Activated CD4-positive, alpha-beta T cell treated with anti-CD3 and anti-CD28 coated beads, Interleukin-2, Interleukin-6, amounts not matched to agents 100 ng/mL and 50 ng/mL, durations not matched to agents 16 hours and 8 hours (primary cell): Measurements from ENCODE around the gene USH1C.

ENCODE experiments used
- DNase-seq: peaks from one replicate; pipeline ENCODE4 v3.0.0-alpha.2; 2020

USH1C gene

DNA sequence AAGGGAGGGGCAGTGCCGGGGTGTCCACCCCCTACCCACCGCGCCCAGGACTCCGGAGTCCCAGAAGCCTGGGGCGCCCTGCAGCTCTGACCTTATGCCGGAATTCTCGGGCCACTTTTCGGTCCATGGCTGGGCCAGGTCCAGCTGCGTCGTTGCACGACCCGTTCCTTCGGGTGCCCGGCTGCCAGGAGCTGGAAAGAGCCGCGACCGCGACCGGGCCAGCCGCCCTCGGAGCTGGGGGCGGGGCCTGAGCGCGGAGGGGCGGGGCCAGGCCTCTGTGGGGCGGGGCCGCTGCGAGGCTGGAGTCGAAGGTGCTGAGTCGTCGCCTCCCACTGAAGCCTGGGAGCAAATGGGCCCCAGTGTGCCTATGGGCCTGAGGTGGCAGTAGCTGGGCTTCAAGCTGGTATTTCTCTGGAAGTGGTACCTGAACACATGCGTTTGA is at the start of gene USH1C:
Gene USH1C, minus strand, starts transcription at position 236 of the 442 bp plus-strand sequence. Its CDS starts 109 bp downstream, at position 127.
- DNase-seq: peak; percentile 30

DNA sequence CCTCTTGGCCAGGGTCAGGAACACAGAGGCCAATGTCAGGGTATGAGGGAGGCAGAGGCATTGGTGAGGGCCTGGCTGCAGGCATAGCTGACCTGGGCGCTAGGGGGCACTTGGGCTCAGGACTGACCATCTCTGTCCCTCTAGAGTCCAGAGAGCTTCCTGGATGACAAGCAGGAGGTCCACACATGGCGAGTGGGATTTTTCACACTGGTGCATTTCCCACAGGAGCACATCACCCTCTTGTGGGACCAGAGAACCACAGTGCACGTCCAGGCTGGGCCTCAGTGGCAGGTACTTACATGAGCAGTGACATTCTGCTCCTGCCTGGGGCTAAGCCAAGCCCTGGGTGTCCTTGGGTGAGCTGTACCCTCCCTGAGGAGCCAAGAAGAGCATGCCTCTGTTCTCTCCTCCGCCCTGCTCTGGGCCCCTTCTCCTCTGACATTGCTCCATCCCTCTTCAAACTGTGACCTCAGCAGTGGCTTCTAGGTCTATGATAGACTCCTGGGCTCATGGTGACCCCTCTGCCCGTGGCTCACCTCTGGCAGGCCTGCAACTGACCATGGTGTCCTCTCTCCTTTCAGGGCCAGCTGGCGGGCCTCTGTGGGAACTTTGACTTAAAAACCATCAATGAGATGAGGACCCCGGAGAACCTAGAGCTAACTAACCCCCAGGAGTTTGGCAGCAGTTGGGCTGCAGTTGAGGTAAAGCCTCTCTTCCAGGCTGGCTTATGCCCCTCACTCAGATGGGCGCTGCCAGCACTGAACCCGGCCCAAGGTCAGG is 49.4 kb upstream of the USH1C start:
- DNase-seq: no peak

DNA sequence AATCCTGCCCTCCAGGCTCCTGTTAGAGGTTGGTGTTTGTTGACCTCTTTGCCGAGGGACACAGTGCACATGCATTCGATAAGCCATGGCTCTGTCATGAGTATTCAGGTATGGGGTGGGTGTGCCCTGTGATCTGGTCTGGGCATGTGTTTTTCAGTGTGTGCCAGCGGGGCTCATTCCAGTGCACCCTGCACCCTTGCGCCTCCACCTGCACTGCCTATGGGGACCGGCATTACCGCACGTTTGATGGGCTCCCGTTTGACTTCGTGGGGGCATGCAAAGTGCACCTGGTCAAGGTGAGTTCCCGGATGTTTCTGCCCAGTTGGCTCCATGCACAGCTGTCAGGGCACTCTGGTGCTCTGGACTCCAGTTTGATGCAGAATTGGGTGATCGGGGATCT is 47.1 kb upstream of the USH1C start:
- no peak for DNase-seq

DNA sequence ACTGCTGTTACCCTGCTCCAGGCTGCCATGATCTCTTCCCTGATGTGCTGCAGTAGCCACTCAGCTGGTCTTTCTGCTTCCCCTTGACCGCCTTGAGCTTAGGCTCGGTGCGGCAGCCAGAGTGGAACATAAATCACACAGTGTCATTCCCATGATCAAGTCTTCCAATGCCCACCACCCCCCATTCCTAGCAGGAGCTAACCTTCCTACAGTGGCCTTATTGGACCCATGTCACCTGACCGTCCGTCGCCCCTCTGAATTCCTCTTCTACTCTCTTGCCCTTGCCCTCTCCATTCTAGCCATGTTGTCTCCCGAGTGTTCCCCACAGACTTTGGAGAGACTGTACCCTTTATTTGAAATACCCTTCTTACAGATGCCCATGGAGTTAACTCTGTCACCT is 46.2 kb upstream of the USH1C start:
- DNase-seq: no peak

DNA sequence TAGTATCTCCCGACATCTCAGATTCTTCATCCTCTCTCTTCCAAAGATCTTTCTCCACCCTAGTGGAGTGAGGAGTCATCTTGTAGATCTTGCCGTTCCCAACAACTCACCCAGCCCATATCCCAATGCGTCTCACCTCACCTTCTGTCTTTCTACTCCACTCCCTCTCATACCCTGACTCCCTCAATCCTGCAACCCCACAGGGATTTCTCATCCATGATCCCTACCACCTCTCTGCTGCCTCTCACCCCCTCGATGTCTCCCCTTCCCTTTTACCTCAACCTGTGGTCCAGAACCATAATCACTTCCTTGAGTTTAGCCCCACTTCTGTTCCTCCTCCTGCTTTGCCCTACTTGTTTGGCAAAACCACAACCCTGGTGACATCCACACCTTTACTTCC is 44.5 kb upstream of the USH1C start:
- no peak for DNase-seq

DNA sequence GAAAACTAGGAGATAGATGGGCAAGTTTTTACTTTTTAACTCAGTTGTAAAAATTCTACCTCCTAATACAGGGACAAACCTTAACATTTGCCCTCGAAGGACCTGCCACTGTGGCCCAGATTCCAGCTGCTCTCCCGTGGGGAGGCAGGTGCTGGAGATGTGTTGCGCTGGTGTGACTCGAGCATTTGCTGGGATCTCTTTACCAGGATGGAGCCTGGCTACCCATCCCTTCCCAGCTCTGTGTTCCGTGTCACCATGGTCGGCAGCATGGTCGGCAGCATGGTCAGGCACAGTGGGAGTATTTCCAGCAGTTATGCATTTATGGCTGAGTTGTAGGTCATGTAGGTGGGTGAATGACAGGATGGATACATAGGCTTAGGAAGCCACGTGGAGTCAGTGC is 44.0 kb upstream of the USH1C start:
- no peak for DNase-seq

DNA sequence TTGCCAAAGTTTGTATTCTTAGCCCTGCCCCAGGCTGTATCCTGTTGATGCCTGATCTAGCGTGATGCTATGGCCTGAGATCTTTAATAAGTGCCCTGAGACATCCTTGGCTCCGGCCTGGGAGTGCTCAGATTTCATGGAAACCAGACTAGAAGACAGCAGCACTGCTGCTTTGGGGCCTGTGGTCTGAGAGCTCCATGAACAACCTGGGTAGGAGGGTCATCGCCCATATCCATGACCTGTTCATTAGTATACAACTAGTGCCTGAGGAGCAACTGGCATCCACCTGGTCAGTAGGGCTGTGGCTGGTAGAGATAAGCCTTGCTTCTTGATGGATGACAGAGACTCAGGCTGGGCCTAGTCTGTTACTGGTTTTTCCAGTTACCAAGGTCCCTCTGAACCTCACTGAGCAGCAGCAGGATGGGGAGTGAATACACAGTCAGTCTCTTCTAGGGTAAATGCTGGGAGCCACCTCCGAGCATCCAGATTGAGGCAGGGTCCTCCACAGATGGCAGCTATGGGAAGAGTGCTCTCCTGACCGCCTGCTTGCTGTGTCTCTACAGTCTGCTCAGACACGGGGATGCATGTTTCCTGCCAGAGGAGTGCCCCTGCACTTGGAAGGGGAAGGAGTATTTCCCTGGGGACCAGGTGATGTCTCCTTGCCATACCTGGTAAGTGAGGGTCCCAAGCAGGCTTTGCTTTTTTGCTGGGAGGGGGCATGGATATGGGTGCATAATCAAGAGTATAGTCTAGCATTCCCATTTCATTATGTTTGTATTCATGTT is 41.9 kb upstream of the USH1C start:
- DNase-seq: no peak

- DNase-seq: no peak
These were observed 37.5 kb upstream of the USH1C start for GRCh38 chr11:17581732-17582053.

- DNase-seq: no peak
These were observed 37.0 kb upstream of the USH1C start for GRCh38 chr11:17581036-17581731.

DNA sequence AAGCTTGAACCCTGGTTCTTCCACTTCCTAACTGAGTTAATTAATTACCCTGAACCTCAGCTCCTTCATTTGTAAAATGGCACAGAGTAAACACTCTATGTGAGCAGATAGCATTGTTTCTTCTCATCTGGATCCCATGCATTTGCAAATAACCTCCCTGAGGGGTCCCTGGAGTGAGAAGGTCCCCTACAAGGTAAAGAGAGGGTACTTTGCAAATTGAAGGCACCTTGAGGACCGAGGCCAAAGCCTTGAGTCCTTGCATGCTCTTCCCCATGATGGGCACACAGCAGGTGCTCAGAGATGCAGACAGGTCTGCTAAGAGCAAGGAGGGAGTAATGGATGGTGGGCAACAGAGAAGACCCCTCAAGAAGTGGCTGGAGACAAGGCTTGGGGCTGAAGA is 36.1 kb upstream of the USH1C start:
- no peak for DNase-seq

DNA sequence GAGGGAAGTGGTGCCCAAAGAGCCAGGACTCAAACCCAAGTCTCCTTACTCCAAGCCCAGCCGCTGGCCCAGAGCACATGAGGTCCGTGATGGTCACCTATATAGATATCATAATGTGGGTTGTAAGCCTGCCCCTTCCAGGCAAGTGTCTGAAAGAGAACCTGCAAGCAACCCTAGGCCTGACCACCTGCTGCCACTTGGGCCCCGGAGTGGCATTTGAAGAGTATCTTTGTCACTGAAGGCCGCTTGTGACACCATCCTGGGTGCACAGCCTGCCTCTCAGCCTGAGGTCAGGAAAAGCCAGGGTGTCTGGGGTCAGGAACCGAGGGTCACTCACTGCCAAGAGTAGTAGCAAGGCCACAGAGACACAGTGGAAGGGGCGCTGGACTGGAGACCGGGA is 35.2 kb upstream of the USH1C start:
- DNase-seq: no peak

- no peak for DNase-seq
These were observed 34.7 kb upstream of the USH1C start for GRCh38 chr11:17578958-17579357.

DNA sequence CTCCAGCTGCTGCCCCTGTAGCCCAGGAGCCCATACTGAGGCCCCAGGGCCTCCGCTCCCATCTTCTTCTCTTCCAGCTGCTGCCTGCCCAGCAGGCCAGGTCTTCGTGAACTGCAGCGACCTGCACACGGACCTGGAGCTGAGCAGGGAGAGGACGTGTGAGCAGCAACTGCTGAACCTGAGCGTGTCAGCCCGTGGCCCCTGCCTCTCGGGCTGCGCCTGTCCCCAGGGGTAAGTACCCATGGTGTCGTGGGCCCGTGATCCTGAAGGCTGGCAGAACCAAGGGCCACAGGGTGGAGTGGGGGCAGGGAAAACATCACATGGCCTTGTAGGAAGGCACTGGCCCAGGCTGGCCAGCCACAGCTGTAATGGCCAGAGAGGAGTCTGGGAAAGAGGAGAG is 34.1 kb upstream of the USH1C start:
- DNase-seq: no peak

- DNase-seq: no peak
These were observed 31.5 kb upstream of the USH1C start for GRCh38 chr11:17575431-17576425.

GRCh38 chr11:17574141-17575091 is 30.2 kb upstream of the USH1C start:
- no peak for DNase-seq

DNA sequence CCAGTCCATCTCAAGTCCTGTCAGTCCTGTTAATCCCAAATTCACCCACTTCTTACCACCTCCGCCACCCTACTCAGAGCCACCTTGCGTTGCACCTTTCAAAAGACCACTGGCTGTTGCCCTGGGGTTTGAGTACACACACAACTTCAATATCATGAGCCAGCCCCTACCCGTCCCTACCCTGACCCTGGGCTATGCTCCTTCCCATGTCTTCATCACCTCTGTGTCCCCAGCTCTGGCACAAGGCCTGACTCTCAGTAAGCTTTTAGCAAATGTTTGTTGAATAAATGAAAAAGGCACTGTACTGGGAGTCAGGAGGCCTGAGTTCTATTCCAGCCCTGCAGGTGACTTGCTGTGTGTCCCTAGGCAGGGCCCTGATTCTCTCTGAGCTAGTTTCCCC is 29.3 kb upstream of the USH1C start:
- DNase-seq: no peak

GRCh38 chr11:17572791-17573460 is 28.7 kb upstream of the USH1C start:
- no peak for DNase-seq

DNA sequence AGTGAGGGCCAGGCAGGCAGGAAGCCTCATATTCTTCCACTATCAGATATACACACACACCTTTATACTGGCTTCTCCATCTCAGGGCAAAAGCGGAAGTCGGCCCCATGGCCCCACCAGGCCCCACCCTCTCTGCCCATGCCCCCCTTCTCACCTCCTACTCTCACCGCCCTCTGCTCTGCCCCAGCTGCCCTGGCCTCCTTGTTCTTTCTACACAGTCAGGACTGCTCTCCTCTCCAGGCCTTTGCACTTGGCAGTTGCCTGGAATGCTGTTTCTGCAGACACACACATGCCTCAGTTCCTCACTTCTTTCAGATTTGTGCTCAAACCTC is 28.1 kb upstream of the USH1C start:
- DNase-seq: no peak

- DNase-seq: no peak
These were observed 27.5 kb upstream of the USH1C start for GRCh38 chr11:17571431-17572358.

GRCh38 chr11:17570034-17570433 is 25.8 kb upstream of the USH1C start:
- DNase-seq: no peak
